ENCODE measurements around the gene PANK4.
"Not testable (repeated sequence)": the region's sequence is repeated elsewhere in the genome, so short reads cannot be mapped to it uniquely, and the experiment has no call there.

PANK4 gene

DNA sequence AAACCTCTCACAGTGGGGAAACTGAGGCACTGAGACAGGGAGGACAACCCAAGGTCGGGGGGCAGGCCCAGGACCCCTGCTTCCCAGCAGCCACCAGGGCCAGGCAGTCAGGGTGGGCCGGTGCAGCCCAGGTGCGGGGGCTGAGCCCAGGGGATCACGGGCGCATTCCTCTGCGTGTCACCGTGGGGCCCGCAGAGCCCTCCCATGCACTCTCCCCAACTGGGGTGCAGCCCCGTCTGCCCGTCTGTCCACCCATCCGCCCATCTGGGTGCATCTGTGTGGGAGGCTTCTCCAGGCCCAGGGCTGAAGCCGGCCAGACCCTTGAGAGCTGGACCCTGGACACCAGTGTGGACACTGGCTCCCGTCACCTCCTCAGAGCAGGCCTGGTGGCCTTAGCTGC, 53.2 kb downstream of the PANK4 start:
- no peak for DNase-seq

DNA sequence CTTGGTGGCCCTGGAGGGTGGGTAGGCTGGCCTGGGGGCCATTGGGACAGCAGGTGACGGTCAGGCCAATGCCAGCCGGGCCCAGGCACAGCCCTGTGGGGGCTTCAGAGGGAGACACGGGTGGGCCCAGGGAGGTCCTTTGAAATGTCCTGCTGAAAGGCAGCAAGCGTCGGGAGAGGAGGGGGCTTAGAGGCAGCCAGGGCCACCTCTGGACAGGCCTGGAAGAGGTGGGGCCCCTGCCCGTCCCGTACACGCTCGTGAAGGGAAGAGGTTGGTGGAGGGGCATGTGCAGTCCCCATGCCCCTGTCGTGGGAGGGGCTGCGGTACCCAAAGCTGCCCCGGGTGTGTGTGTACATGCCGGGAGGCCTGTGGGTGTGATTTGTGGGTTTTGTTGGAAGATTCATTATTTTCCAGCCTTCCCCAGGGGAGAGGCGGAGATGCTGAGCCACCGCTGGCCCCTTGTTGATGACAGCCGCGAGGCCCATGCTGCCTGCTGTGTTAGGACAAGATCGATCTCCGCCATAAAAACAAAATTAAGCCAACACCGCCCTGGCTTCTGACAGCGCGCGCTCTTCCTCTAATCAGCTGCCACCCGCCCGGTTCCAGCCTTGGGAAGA, 53.7 kb downstream of the PANK4 start:
- DNase-seq, result no peak

DNA sequence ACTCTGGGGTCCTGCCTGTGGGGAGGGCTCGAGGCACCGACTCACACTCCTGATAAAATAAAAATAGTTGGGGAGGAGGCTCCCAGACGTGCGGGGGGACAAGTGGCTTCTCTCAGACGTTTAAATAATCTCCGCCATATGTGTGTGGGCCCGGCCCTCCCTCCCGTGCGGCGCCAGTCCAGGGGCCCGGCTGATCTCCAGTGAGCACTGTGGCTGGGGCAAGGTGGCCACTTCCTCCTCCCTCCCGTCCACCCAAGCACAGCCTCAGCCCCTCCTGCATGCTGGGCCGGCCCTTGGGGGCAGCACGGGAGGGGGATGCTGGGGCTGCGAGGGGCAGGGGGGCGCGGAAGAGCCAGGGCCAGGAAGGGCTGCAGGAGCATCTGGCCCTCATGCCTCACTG, 54.3 kb downstream of the PANK4 start:
- DNase-seq, result no peak

DNA sequence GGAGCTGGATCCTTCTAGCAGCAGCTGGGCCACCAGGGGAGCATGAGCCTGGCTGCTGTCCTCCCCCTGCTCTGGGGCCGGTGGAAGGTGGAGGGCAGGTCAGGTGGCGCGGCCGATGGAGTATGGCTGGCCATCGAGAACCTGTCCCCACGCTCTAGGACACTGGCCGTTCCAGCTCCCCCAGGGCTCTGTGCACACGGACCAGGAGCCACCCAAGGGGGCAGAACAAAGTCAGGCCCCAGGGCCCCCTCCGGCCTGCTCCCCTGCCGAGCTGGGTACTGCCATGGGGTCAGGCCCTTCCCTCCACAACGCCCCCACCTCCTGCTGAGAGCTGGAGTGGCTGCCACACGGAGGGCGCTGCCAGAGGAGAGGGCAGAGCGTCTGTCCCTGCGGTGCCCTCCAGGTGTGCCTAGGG, 54.8 kb downstream of the PANK4 start:
- DNase-seq, result no peak

DNA sequence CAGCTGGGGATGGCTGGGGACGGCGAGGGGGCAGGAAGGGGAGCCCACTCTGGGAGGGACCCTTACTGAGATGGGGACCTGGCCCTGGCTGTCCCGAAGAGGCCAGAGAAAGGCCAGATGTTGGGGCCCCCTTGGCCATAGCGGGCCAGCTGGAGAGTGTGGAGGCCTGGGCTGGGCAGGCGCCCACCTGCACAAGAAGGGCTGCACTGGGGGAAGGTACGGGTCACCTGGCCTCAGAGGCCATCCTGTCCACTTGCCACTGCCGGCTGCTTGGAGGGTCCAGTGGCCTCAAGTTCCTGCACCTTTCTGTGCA, 55.3 kb downstream of the PANK4 start:
- no peak for DNase-seq

DNA sequence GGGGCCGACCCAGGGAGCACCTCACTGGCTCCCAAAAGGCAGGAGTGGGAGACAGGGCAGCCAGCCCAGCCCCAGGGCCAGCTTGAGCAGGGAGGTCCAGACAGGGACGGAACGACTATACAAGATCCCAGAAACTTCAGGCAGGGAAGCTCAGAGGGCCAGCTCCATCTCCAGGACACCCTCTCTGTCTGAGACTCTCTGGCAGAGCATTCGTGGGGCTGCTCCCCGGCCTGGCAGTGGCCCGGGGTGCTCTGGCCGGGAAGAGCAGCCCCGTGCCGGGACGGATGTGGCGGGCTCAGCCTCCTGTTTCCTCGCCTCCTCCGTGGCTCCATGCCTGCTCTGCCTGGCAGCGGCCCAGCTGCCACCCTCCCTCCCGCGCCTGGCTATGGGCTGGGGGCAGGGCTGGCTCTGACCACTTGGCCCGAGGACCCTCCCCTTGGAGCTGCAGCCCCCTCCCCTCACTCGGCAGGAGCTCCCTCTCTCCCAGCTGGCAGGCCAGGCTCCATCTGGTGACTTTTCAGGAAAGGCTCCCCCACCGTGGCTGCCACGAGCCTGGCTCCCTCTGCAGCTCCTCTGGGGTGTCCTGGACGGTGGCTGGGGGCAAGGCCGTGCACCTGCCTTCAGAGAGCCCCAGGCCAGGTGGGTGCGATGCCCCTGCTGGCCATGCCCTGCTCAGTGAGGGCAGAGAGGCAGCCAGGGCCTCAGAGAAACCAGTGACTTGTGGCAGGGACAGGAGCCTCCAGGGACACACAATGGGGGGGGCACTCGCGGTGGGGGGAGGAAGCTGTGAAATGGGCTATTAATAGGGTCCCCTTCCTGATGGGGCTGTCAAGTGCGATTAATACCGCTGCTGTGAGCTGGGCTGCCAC, 55.9 kb downstream of the PANK4 start:
- no peak for DNase-seq

DNA sequence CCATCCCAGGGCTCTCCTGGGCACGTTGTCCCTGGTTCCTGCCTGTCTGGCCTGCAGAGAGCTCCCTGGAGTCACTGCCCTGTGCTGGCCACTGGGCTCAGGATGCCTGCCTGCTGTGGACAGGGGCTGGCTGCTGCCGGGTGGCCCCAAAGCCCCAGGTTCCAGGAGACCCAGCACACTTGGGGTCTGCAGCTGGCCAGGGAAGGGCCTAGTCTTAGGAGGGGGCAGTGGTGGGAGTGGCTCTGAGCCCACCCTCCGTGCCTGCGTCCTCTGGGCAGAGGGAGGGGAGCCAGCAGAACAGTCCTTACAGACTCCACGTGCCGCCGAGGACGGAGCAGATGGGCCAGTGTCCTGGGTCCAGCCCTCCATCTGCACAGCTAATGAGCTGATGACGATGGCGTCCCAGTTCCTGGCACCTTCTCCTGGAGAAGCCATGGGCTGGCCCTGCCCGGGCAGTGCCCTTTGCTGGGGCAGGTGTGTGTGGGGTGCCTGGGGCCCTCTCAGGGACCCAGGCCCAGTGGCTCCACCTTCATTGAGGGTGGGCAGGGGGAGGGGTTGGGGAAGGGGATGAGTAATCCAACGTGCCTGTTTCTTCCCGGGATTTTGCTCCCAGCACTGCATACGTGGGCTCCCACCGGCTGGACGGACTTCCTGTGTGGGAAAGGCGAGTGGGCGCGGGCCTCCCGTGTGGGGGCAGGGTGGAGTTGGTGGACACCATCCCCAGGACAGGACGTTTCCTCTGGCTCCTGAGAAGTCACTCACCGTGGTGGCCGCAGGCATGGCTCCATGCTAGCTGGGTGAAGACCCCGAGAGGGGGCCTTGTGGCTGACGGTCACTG, 57.1 kb downstream of the PANK4 start:
- DNase-seq, result no peak

DNA sequence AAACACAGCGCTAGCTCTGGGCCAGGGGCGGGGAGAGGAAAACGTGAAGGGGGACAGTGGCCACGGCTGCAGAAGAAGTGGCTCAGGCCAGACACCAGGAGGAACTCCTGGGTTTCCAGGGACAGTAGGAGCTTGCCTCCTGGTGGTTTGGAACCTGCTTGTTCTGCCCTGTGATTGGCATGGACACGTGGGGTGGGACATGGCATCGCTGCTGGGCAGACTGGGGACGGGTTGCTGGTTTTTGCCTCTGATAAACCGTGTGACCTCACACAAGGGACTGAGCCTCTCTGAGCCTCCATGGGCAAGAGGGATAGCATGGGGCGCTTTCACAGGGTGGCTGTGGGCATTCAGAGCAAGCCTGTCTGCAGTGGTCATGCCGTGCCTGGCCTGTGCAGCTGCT, 57.9 kb downstream of the PANK4 start:
- DNase-seq, result no peak

DNA sequence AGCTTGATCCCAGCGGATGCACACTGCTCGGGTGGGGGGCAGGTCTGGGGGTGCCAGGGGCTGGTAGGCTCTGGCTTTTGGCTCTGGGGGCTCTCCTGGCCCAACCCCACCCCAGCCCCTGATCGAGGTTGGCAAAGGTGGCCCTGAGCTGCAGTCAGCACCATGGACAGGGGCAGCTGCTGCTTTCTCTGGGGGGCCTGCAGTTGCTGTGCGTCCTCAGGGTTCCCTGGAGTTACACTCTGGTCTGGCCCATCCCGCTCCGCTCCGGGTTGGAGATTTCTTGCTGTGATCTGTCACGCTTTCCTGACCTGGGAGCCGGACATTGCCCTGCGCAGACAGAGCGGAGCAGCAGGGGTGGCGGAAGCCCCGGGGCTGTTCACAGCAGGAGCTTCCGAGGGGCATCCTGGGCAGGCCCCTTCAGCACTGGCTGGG, 58.3 kb downstream of the PANK4 start:
- DNase-seq, result no peak

DNA sequence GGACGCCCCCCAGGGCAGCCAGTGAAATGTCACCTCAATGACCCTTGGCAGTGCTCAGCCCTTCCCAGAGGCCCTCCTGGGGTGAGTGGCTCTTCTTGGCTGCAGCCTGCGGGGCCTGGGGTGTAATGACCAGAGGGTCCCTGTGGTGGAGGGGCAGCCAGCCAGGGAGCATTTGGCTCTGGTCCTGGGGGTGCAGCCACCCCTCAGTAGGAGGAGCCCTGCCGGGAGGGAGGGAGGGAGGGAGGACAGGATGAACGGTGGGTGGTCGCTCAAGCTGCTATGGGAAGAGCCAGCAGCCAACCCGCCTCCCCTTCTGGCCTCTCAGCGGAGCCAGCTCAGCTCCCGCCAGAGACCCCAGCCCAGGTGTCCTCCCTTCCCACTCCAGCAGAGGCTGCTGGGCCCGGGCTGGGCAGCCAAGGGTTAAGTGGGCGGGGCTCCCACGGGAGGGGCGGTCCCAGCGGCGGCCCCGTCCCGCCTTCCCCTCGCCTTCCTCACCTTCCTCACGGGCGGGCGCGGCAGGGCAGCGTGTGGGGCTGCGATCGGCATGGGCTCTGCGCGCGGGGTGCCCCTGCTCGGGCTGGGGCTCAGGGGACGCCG, 59.3 kb downstream of the PANK4 start:
- no peak for DNase-seq

DNA sequence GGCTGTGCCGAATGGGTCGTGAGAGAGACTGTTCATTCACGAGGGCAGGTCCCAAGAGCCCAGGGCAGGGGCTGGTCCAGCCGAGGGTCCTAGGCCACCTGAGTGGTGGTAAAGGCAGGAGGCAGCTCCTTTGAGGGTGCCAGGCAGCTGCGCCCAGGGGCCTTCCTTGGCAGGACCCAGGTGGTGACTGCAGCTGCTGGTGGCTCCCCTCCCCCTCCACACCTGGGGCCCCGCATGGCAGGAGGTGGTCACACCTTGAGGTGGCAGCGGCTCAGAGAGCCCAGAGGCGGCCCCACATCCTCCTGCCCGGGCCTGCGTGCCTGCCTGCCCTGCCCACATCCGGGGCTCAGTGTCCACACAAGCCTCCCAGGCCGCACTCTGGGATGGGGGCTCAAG, 60.1 kb downstream of the PANK4 start:
- DNase-seq, result no peak

DNA sequence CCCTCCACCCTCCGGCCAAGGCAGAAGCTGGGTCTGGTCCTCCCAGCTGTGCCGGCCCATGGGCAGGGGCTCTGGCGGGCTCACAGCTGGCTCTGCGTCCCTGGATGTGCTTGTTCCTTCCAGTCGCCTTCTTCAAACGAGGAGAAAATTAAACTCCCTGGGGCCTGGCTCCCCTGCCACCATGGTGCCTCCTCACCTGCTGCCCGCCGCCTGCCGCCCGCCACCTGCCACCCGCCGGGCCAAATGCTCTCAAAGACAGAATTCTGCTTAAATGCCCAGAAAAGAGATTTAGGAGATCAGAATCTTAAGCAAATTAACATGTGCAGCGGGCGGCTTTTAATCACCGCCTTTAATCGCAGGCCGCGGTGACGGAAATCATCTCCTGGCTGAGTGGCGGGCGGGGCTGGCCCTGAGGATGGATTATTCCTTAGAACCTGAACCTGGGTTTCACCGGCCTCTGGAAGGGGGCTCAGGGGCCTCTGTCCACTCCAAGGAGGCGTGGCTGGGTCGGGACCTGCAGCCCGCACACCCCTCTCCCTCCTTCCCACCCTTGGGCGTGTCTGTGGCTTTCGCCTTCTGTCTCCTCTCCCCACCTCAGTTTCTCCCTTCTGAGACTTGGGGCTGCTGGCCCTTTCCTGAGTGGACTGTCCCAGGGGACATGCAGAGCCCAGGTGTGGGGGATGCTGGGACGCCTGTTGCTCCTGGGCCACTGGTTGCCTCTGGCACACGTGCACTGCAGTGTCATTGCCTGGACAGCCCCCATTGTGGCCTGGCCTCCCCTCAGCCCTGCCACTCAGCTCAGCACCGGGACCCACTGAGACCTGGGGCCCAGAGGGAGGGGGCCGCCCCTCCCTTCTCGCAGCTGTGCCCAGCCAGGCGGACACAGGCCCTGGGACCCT, 60.8 kb downstream of the PANK4 start:
- no peak for DNase-seq

DNA sequence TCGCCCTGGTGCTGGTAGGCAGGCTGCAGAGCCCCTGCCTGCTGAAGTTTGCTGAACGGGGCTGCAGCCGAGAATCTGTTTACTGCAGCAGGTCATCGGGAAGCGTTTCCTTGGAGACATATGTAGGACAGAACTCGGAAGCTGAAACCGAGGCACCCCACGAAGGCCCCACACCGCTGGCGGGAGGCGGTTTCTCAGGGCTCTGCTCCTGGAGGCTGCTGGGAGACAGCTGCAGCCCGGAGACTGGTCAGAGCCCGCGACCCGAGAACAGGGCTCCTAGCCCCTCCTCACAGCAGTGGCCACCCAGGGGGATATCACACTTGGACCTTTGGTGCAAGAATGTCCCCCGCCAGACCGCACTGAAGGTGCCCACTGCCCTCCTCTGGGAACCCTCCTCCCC, 63.0 kb downstream of the PANK4 start:
- no peak for DNase-seq

DNA sequence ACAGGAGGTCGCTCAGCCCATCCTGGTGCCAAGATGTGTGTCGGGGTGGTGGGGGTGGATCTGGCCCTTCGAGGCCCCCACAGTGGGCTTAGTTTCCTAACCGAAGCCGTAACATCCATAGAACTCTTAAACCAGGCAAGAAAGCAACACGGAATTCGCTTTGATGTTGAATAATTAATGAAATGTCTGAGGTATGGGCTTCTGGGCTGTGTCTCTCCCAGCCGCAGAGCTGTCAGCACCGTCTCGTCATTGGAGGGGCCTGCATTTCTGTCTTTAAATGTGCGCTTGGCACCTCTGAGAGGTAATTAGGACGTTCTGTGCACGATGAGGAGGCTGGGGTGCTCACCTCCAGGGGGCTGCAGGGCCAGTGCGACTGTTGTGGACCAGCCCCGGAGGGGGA, 63.6 kb downstream of the PANK4 start:
- DNase-seq, result no peak

DNA sequence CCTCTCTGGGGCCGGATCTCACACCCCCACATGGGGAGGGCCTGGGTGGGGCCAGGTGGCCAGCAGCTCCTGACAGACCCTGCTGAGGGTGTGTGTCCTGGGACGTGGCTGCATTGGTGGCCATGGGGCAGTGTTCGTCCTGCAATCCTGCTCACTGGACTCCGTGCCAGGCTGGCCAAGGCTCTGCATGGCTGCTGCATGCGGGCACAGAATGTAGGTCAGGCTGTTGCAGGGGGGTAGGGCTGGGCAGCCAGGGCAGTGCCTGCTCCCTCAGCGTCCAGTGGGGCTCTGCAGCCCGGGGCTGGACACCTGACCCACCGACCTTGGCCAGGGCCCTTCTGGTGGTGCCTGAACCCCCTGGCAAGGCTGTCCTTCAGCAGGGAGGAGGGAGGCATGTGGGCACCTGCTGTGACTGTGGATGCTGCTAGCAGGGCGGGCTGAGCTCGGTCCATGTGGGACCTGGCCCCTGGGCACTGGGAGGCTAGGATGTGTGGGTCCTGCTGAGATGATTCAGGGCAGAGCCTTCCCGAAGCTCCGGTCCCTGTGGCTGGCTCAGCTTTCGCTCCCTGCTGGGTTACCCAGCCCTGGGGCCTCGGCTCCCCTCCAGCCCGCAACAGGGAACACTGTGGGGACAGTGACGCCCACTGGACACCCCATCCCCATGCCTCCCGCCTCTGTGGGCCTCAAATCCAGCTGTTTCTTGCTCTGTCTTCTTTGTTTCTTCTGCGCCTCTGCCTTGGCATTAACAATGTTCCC, 65.2 kb downstream of the PANK4 start:
- DNase-seq, result no peak

DNA sequence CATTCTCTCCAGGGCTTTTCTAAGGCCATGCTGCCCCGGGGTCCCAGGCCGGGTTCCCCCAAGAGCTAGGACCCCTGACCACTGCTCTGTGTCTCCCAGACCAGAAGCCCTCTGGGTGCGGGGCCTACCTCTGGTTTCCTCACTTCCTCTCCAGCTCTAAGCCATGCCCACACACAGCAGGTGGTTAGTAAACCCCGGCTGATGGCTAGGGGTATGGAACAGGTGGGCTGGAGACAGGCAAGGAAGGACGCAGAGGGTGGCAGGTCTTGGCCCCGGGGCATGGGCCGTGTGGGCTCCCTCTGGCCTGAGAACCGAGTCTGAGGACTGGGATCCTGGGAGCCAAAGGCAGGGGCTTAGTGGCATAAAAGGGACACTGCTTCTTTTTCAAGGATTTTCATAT, 66.2 kb downstream of the PANK4 start:
- no peak for DNase-seq

DNA sequence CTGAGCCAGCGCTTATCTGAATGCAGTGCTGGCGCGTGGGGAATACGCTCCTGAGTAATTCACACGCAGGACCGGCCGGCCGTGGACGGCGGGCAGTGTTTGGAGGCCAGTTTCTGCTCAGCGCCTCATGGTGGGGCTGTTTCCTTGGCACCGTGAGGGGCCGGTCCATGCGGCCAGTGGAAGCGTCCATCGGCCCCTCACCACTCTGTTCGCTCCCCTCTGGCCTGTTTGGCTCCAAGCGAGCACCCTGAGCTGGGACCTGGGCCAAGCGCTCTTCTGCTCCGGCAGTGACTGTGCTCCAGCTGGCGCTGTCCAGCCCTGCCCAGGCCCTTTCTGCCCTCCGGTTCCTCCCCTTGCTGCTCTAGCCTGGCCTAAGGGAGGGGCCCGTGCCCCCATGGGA, 66.6 kb downstream of the PANK4 start:
- no peak for DNase-seq

DNA sequence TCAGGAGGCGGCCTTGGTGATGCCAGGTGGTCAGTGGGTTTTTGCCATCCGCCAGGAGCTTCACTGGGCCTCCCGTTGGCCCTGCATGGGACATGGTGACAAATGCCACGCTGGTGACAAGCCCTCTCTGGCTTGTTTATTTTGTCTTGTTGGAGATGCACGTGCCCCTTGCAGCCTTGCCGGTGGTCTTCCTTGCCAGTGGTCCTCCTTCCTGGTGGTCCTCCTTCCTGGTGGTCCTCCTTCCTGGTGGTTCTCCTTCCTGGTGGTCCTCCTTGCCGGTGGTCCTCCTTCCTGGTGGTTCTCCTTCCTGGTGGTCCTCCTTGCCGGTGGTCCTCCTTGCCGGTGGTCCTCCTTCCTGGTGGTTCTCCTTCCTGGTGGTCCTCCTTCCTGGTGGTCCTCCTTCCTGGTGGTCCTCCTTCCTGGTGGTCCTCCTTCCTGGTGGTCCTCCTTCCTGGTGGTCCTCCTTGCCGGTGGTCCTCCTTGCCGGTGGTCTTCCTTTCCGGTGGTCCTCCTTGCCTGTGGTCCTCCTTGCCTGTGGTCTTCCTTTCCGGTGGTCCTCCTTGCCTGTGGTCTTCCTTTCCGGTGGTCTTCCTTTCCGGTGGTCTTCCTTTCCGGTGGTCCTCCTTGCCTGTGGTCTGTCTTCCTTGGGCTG, 67.2 kb downstream of the PANK4 start:
- DNase-seq, result not testable (repeated sequence)

DNA sequence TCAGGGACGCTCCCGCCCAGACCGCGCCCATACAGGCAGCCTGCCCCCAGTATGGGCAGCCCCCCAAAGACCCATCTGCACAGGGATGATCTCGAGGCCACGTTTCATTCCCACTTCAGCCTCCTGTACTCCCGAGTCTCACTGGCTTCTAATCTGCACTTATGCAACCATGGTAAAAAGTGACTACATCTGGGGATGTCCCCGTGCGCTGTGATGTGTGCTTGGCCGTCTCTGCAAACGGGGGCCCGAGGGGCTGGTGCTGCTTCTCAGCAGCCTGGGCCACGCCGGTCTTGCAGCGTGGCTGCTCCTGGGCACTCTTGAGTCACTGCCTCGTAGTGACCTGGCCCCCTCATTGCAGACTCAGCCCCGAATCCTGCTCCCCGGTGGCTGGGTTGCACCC, 67.7 kb downstream of the PANK4 start:
- DNase-seq, result no peak
